Lung (tissue), 12 donors: ENCODE results near the gene ITGB6. TPM values are rescaled to one million over a fixed set of nuclear protein-coding genes. Genes with fewer than 3 reads are reported as not detected.

Experiments used
- ATAC-seq: fragments of 200-7000 bp; cut with Tn5 transposase; one replicate; pipeline ENCODE4 v1.9.1; 2020; ENCODE audit warnings: moderate number of reproducible peaks; ENCODE audit not compliant: insufficient read depth, low FRiP score
- DNase-seq, 3 donors: peaks; one replicate each; pipeline ENCODE4 v3.0.0-alpha.2; 2013 to 2017
- H3K27ac ChIP-seq, 2 donors: one replicate each; pipeline ENCODE4 v1.5.1; 2013; ENCODE audit warnings: mild to moderate bottlenecking in 2 of 2, moderate library complexity in 2 of 2, control low read depth in 1 of 2, inconsistent platforms in 1 of 2, low read depth in 1 of 2, low read length in 1 of 2
- H3K27me3 ChIP-seq, 3 donors: one replicate each; pipeline ENCODE4 v1.5.1; 2013; ENCODE audit warnings: low read length in 2 of 3; ENCODE audit not compliant: control insufficient read depth in 3 of 3, insufficient read depth in 3 of 3
- H3K36me3 ChIP-seq, 4 donors: one replicate each; pipeline ENCODE4 v1.5.1; 2013; ENCODE audit warnings: low read length in 4 of 4, mild to moderate bottlenecking in 1 of 4, moderate library complexity in 1 of 4; ENCODE audit not compliant: control insufficient read depth in 4 of 4, insufficient read depth in 4 of 4
- H3K4me1 ChIP-seq, 5 donors: one replicate each; pipeline ENCODE4 v1.5.1; 2013; ENCODE audit warnings: low read length in 5 of 5, mild to moderate bottlenecking in 2 of 5, moderate library complexity in 1 of 5; ENCODE audit not compliant: control insufficient read depth in 5 of 5, insufficient read depth in 5 of 5
- H3K4me3 ChIP-seq: one replicate; pipeline ENCODE4 v1.5.1; 2013; ENCODE audit warnings: mild to moderate bottlenecking, control low read depth, moderate library complexity
- H3K9ac ChIP-seq, 2 donors: one replicate each; pipeline ENCODE4 v1.5.1; 2013; ENCODE audit warnings: low read length in 2 of 2, control low read depth in 1 of 2; ENCODE audit not compliant: insufficient read depth in 1 of 2
- H3K9me3 ChIP-seq, 4 donors: one replicate each; pipeline ENCODE4 v1.5.1; 2013; ENCODE audit warnings: low read length in 3 of 4, mild to moderate bottlenecking in 1 of 4, moderate library complexity in 1 of 4; ENCODE audit not compliant: control insufficient read depth in 4 of 4, insufficient read depth in 3 of 4
- CTCF ChIP-seq: IDR thresholded peaks from 2 replicates; pipeline ENCODE4 v1.5.1; 2012; ENCODE audit warnings: mild to moderate bottlenecking; ENCODE audit errors: control extremely low read depth, extremely low read depth
- WGBS, 2 donors: extraction: QIAGEN DNeasy Blood & Tissue Kit; methylation state at CpG; one replicate each; pipeline ENCODE4 v1.1.7; 2013; 5-methylcytosine and 5-hydroxymethylcytosine counted together
- polyA plus RNA-seq, 2 donors: library from polyadenylated mRNA; stranded (reverse); fragments of 200-250 nt; gene quantifications; one replicate each; pipeline ENCODE4 v1.2.1, GENCODE V29; 2013
- total RNA-seq, 2 donors: library from RNA; depleted of rRNA in 1 of 2; stranded (reverse); fragments of >200 nt in 1 of 2; gene quantifications; one replicate each; pipeline ENCODE4 v1.2.1, GENCODE V29; 2014 to 2021
- donor health status: control.
- donor health status: control.
- donor health status: Bipolar disorder and iron deficiency.
- donor health status: healthy.
- donor health status: DM: yes; HTN: yes; CAD: no.

The ITGB6 gene
- total and polyA plus RNA-seq, 4 donors: 35.1 to 141 (median 41.8) TPM

- ATAC-seq: no peak
- H3K9ac ChIP-seq: no peak overlapping the region
- H3K36me3 ChIP-seq: no peaks in the 10 kb centered on the region
- peaks cover 0 to 3% (median 0%) of the 10 kb centered on the region in 3 donors for H3K27me3 ChIP-seq
- peaks cover 0 to 10% (median 0%) of the 10 kb centered on the region in 5 donors for H3K4me1 ChIP-seq
- peaks cover 0 to 3% (median 0%) of the 10 kb centered on the region in 4 donors for H3K9me3 ChIP-seq
- H3K4me3 ChIP-seq: no peak overlapping the region
- no peak for TF ChIP-seq CTCF
- no peak overlapping the region for H3K27ac ChIP-seq
- DNase-seq: no peak
- WGBS, 2 donors: 19 to 43% methylated on average over 4 of the region's 4 CpGs
These were observed 123.2 kb downstream of the ITGB6 start for GRCh38 chr2:160076914-160077313.

DNA sequence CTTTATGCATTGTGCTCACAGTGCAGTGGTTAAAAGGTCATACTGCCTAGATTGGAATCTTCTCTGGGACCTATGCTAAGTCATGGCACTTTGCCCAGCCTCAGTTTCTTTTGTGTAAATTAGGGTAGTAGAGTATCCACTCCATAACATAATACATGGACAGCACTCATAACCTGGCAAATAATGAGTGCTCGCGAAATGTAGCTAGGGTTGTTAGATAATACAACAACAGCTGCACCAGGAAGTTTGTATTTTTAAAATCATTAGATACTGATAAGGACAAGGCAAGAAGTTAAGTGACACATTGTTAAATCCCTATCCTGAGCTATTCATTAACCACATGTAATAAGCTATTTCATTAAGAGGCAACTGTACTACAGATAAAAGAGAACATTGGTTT is 123.8 kb downstream of the ITGB6 start:
- no peak for DNase-seq
- peaks cover 0 to 10% (median 0%) of the 10 kb centered on the region in 5 donors for H3K4me1 ChIP-seq
- ATAC-seq: no peak
- H3K9me3 ChIP-seq: peaks cover 0 to 3% (median 0%) of the 10 kb centered on the region in 4 donors
- H3K27me3 ChIP-seq: peaks cover 0 to 3% (median 0%) of the 10 kb centered on the region in 3 donors
- TF ChIP-seq CTCF: no peak
- no peak overlapping the region for H3K27ac ChIP-seq
- H3K4me3 ChIP-seq: no peak overlapping the region
- WGBS, 2 donors: 39 to 68% methylated on average over 2 of the region's 2 CpGs
- no peaks in the 10 kb centered on the region for H3K36me3 ChIP-seq
- no peak overlapping the region for H3K9ac ChIP-seq

DNA sequence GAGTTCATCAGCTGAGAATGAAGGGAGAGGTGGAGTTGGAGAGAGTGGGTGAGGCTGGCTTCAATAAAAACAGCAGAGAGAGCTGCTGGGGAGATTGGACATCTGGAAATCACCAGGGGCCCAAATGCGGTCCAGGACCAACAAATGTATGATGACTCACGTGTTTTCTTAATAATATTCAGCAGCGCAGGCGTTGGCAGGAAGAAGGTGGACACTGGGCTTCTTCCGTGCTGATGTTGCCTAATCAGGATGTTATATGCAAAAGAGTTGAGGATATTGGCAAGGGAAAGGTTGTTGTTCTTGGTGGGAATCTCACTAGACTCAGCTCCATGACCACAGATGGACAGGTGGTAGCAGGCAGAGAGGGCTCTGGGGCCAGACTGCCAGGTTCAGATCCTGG is 124.9 kb downstream of the ITGB6 start:
- no peaks in the 10 kb centered on the region for H3K9me3 ChIP-seq
- no peak overlapping the region for H3K27ac ChIP-seq
- ATAC-seq (no peak), DNase-seq (no peak)
- H3K9ac ChIP-seq: no peak overlapping the region
- H3K4me1 ChIP-seq: peaks cover 0 to 10% (median 0%) of the 10 kb centered on the region in 5 donors
- 39 to 60% methylated on average over 5 of the region's 5 CpGs for WGBS, 2 donors
- H3K4me3 ChIP-seq: no peak overlapping the region
- H3K36me3 ChIP-seq: no peaks in the 10 kb centered on the region
- TF ChIP-seq CTCF: no peak
- H3K27me3 ChIP-seq: peaks cover 0 to 3% (median 0%) of the 10 kb centered on the region in 3 donors
